ENCODE data around the gene DAND5. TPM values are rescaled to one million over a fixed set of nuclear protein-coding genes. Genes with fewer than 3 reads are reported as not detected.

The DAND5 gene
- polyA plus RNA-seq, 1 donor (not counting 4 experiments of a cell fraction or from before 2014, with no cell fraction given), result not detected

- DNase-seq (ENCODE audit: low read depth, low spot score) (no peak), FAIRE-seq (no peak)
- no peaks in the 10 kb centered on the region for H3K9me3 ChIP-seq (ENCODE audit: control insufficient read depth, low read depth, low read length)
- H3K9me1 ChIP-seq (ENCODE audit: control insufficient read depth, extremely low read depth, insufficient read depth, low read length), result peaks cover 2% of the 10 kb centered on the region
- H3K36me3 ChIP-seq (ENCODE audit: control insufficient read depth in 2 of 2, extremely low read depth in 1 of 2, insufficient read depth in 2 of 2, low read length in 2 of 2), result peaks cover 34 to 38% of the 10 kb centered on the region in 2 experiments
- peak overlapping the region; percentile 79 to 99 (median 95) for H3K4me3 ChIP-seq (ENCODE audit: control insufficient read depth in 2 of 3, extremely low read depth in 1 of 3, insufficient read depth in 2 of 3, low read depth in 1 of 3, low read length in 3 of 3)
- H3K27me3 ChIP-seq (ENCODE audit: control insufficient read depth, extremely low read depth, insufficient read depth, low read length), result no peaks in the 10 kb centered on the region
- peak overlapping the region; percentile 81 for H3K27ac ChIP-seq (ENCODE audit: control insufficient read depth, insufficient read depth, low read length)
- peak overlapping the region; percentile 81 for H3K4me2 ChIP-seq (ENCODE audit: control insufficient read depth, extremely low read depth, insufficient read depth, low read depth, low read length)
- peaks cover 47% of the 10 kb centered on the region for H3K79me2 ChIP-seq (ENCODE audit: control insufficient read depth, insufficient read depth, low read length)
- H4K20me1 ChIP-seq (ENCODE audit: control insufficient read depth, extremely low read depth, insufficient read depth, low read length), result peaks cover 23% of the 10 kb centered on the region
- H3K9ac ChIP-seq (ENCODE audit: control insufficient read depth, extremely low read depth, insufficient read depth, low read length), result peak overlapping the region; percentile 95
- dilution Hi-C loops (cut with MboI; ENCODE audit: extremely low pct_ligation_motif_present, low sequenced_read_pairs), result no loop called here
- peaks cover 30% of the 10 kb centered on the region for H3K4me1 ChIP-seq (ENCODE audit: control insufficient read depth, extremely low read depth, insufficient read depth, low read length)
- TF ChIP-seq CTCF (optimal IDR thresholded peaks at IDR 0.05 in 1 of 3, IDR thresholded peaks at IDR 0.05 in 1 of 3, conservative IDR thresholded peaks at IDR 0.05 in 1 of 3; ENCODE audit: extremely low read depth in 1 of 3, insufficient read depth in 2 of 3, low read length in 3 of 3) (no peak), EZH2 (IDR thresholded peaks at IDR 0.05; ENCODE audit: low read length) (no peak)
- H2AFZ ChIP-seq (ENCODE audit: control insufficient read depth, low read length), result no peak overlapping the region
Observed at GRCh38 chr19:12939975-12940423, 29.4 kb upstream of the DAND5 start.

GRCh38 chr19:12940897-12941296, 28.5 kb upstream of the DAND5 start:
- H3K79me2 ChIP-seq (ENCODE audit: control insufficient read depth, insufficient read depth, low read length), result peaks cover 47% of the 10 kb centered on the region
- H3K27me3 ChIP-seq (ENCODE audit: control insufficient read depth, extremely low read depth, insufficient read depth, low read length), result no peaks in the 10 kb centered on the region
- H3K4me1 ChIP-seq (ENCODE audit: control insufficient read depth, extremely low read depth, insufficient read depth, low read length), result peaks cover 30% of the 10 kb centered on the region
- dilution Hi-C loops (cut with MboI; ENCODE audit: extremely low pct_ligation_motif_present, low sequenced_read_pairs), result no loop called here
- DNase-seq (ENCODE audit: low read depth, low spot score) (no peak), FAIRE-seq (no peak)
- H3K4me2 ChIP-seq (ENCODE audit: control insufficient read depth, extremely low read depth, insufficient read depth, low read depth, low read length), result peak overlapping the region; percentile 81
- peaks cover 2% of the 10 kb centered on the region for H3K9me1 ChIP-seq (ENCODE audit: control insufficient read depth, extremely low read depth, insufficient read depth, low read length)
- no peaks in the 10 kb centered on the region for H3K9me3 ChIP-seq (ENCODE audit: control insufficient read depth, low read depth, low read length)
- peak overlapping the region; percentile 95 for H3K9ac ChIP-seq (ENCODE audit: control insufficient read depth, extremely low read depth, insufficient read depth, low read length)
- peak overlapping the region; percentile 81 for H3K27ac ChIP-seq (ENCODE audit: control insufficient read depth, insufficient read depth, low read length)
- peak overlapping the region; percentile 34 to 99 (median 95) for H3K4me3 ChIP-seq (ENCODE audit: control insufficient read depth in 2 of 3, extremely low read depth in 1 of 3, insufficient read depth in 2 of 3, low read depth in 1 of 3, low read length in 3 of 3)
- TF ChIP-seq CTCF (optimal IDR thresholded peaks at IDR 0.05 in 1 of 3, IDR thresholded peaks at IDR 0.05 in 1 of 3, conservative IDR thresholded peaks at IDR 0.05 in 1 of 3; ENCODE audit: extremely low read depth in 1 of 3, insufficient read depth in 2 of 3, low read length in 3 of 3), result no peak
- no peak for TF ChIP-seq EZH2 (IDR thresholded peaks at IDR 0.05; ENCODE audit: low read length)
- H2AFZ ChIP-seq (ENCODE audit: control insufficient read depth, low read length), result no peak overlapping the region
- peaks cover 23% of the 10 kb centered on the region for H4K20me1 ChIP-seq (ENCODE audit: control insufficient read depth, extremely low read depth, insufficient read depth, low read length)
- peaks cover 34 to 38% of the 10 kb centered on the region in 2 experiments for H3K36me3 ChIP-seq (ENCODE audit: control insufficient read depth in 2 of 2, extremely low read depth in 1 of 2, insufficient read depth in 2 of 2, low read length in 2 of 2)
